ENCODE measurements around the gene KCNT1. TPM values are rescaled to one million over a fixed set of nuclear protein-coding genes. Genes with fewer than 3 reads are reported as not detected.

KCNT1 gene
- total RNA-seq, 1 donor from 2014 or later = 0.12 TPM

GRCh38 chr9:135745686-135746324, 43.8 kb downstream of the KCNT1 start:
- DNase-seq (ENCODE audit: low spot score) = no peak

GRCh38 chr9:135746565-135746964, 44.6 kb downstream of the KCNT1 start:
- DNase-seq (ENCODE audit: low spot score) = no peak

DNA sequence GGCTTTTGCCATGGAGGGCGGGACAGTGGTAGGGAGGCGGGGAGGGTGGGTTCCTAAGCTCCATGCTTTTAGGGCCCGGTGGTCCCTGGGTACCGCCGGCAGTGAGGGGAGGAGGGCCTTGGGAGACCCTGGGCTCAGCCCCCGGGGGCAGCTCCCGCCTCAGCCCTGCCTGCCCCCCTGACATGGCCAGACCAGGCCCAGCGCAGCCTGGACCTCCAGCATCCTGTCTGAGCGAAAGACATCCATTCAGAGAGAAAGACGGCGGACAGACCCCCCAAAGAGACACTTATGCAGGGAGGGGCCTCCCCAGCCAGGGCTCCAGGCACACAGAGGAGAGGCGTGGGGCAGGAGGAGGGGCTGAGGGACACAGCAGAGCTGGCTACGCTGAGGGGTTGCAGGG, 45.3 kb downstream of the KCNT1 start:
- no peak for DNase-seq (ENCODE audit: low spot score)

GRCh38 chr9:135748676-135749075, 46.7 kb downstream of the KCNT1 start:
- DNase-seq (ENCODE audit: low spot score) = no peak

- DNase-seq (ENCODE audit: low spot score) = no peak
Observed at GRCh38 chr9:135749171-135750045, 47.4 kb downstream of the KCNT1 start.

- no peak for DNase-seq (ENCODE audit: low spot score)
Observed at GRCh38 chr9:135750786-135751185, 48.8 kb downstream of the KCNT1 start.

GRCh38 chr9:135751501-135751900, 49.5 kb downstream of the KCNT1 start:
- no peak for DNase-seq (ENCODE audit: low spot score)

- no peak for DNase-seq (ENCODE audit: low spot score)
Observed at GRCh38 chr9:135752281-135753204, 50.6 kb downstream of the KCNT1 start.

GRCh38 chr9:135753391-135754105, 51.6 kb downstream of the KCNT1 start:
- DNase-seq (ENCODE audit: low spot score) = no peak

DNA sequence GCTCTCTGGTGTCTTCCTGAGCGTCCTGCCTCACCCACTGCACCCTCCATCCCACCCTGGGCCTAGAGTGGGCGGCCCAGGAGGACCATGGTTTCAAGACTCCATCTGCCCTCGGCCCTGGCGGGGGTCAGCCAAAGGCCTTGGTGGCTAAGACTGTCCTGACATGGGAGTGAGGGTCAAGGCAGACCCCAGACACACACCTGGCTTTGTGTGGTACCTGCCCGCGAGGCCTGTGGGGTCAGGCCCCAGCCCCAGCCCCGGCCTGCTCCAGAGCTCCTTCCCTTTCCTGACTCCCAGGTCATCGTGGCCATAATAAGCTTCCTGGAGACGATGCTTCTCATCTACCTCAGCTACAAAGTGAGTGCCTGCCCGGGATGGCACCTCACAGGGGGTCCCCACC, 54.6 kb downstream of the KCNT1 start:
- DNase-seq (ENCODE audit: low spot score) = no peak

DNA sequence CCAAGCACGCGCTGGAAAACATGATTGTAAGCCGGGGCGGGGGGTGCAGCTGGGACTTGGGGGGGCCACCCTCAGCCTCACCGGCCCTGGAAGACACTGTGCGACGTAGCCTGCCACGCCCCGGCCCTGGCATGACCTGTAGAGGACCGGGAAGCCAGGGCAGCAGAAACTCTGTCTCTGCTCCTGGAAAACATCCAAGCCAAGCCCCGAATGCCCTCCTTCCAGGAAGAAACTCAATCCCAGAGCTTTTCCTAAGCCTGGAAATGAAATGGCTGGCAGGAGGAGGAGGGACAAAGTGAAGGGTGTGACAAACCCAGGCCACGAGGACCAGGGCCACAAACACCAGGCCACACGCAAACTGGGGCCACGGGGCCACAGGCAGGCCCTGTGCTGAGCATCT, 55.4 kb downstream of the KCNT1 start:
- no peak for DNase-seq (ENCODE audit: low spot score)

DNA sequence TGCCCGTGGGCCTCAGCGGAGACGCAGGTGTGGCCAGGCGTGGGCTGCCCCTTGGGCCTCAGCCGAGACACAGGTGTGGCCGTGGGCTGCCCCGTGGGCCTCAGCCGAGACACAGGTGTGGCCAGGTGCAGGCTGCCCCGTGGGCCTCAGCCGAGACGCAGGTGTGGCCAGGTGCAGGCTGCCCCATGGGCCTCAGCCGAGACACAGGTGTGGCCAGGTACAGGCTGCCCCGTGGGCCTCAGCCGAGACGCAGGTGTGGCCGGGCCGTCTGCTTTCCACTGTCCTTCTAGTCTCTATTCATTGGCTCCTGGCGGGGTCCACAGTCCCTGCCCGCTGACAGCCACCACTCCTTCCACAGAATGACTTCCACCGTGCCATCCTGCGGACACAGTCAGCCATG, 56.1 kb downstream of the KCNT1 start:
- no peak for DNase-seq (ENCODE audit: low spot score)

GRCh38 chr9:135758870-135759269, 56.9 kb downstream of the KCNT1 start:
- no peak for DNase-seq (ENCODE audit: low spot score)

DNA sequence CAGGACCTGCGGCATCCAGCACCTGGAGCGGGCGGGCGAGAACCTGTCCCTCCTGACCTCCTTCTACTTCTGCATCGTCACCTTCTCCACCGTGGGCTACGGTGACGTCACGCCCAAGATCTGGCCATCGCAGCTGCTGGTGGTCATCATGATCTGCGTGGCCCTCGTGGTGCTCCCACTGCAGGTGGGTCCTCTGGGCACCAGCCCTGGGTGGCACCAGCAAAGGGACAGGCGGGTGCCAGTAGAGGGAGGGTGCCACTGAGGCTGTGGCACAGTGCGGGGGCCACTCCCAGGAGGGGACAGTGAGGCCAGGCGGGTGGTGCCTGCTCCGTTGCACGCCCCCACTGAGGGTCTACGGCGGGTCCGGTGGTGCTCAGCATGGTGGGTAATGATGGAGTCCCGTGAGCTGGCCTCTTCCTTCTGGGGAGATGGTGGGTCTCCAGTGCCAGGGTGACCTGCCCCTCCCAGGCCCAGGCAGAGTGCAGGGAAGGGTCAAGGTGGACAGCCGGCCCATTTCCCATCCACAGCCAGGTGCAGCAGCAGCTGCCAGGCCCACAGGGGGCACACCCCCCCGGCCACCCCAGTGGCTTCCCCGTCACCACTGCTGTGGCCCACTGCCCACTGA, 57.8 kb downstream of the KCNT1 start:
- DNase-seq (ENCODE audit: low spot score) = no peak

- no peak for DNase-seq (ENCODE audit: low spot score)
Observed at GRCh38 chr9:135760465-135760864, 58.5 kb downstream of the KCNT1 start.

- no peak for DNase-seq (ENCODE audit: low spot score)
Observed at GRCh38 chr9:135761150-135761844, 59.3 kb downstream of the KCNT1 start.

DNA sequence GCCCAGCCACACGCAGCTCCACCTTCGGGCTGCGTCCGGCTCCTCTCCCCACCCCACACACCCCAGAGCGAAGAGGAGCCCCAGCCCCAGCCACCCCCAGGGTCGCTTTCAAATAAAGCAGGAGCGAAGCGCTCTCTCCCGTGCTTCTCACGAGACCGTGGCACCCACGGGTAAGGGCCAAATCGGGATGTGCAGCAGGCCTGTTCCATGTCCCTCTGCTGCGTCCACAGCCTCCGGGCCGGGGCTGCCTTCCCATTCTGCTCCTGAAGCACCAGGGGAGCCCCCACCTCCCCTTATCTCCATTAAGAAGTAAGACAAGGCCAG, 59.8 kb downstream of the KCNT1 start:
- no peak for DNase-seq (ENCODE audit: low spot score)

- no peak for DNase-seq (ENCODE audit: low spot score)
Observed at GRCh38 chr9:135762921-135763320, 60.9 kb downstream of the KCNT1 start.

DNA sequence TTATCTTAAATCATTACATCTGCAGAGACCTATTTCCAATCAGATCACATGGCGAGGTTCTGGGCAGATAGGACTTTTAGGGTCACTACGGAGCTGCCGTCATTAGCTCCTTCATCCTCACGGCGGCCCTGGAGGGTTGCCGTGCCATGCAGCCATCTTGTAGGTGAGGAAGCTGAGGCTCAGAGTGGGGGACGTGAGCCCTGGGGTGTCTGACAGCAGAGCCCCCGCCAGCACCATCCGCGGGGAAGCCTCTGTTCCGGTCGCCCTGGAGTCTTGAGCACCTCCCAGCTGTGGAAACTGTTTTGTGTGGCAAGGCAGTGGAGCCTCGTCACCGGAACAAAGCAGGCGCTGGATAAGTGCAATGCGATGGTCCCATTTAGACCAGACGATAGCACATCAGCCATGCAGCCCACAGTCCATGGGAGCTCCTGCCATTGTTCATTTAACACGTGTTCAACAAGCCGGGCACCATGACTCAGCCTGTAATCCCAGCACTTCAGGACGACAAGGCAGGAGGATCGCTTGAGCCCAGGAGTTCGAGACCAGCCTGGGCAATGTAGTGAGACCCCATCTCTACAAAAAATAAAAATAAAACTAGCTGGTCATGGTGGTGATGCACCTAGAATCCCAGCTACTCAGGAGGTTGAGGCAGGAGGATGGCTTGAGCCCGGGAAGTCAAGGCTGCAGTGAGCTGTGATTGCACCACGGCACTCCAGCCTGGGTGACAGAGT, 61.9 kb downstream of the KCNT1 start:
- DNase-seq (ENCODE audit: low spot score) = no peak

- no peak for DNase-seq (ENCODE audit: low spot score)
Observed at GRCh38 chr9:135764731-135765130, 62.7 kb downstream of the KCNT1 start.
